Smooth muscle cell of trachea (primary cell): ENCODE measurements around the gene KRT27. TPM values are rescaled to one million over a fixed set of nuclear protein-coding genes. Genes with fewer than 3 reads are reported as not detected.

Source experiments
- total RNA-seq: library from RNA; depleted of rRNA; stranded (reverse); fragments of >200 nt; gene quantifications from 2 replicates; pipeline ENCODE4 v1.2.1, GENCODE V29; 2014

Gene KRT27
- not detected in 2 replicates for total RNA-seq

GRCh38 chr17:40782450-40782849 lies at the start of gene KRT27:
KRT27 (minus strand) TSS chr17:40782550; CDS start chr17:40782493, 57 bp downstream.

GRCh38 chr17:40822132-40822812 lies 39.9 kb upstream of the KRT27 start, which contains the start of gene KRT10:
KRT10 (minus strand) TSS chr17:40822614; CDS start chr17:40822585, 29 bp downstream.

GRCh38 chr17:40799859-40800258 lies 17.5 kb upstream of the KRT27 start, which contains the start of gene KRT28:
KRT28 (minus strand) TSS chr17:40799959; CDS start chr17:40799893, 66 bp downstream.

GRCh38 chr17:40772101-40772500 lies 10.2 kb downstream of the KRT27 start, which contains the start of gene KRT26:
KRT26 (minus strand) TSS chr17:40772201; CDS start chr17:40772113, 88 bp downstream.

GRCh38 chr17:40755231-40755630 lies 27.1 kb downstream of the KRT27 start, which contains the start of gene KRT25:
KRT25 (minus strand) TSS chr17:40755331; CDS start chr17:40755271, 60 bp downstream.

Other genes starting within 250 kb of the KRT27 start
- not detected in 2 replicates for gene CCR7, start 217.1 kb downstream of the KRT27 start, total RNA-seq
- gene SMARCE1, start 134.7 kb downstream of the KRT27 start, total RNA-seq: 82.4 and 89.9 TPM in 2 replicates
- not detected in 2 replicates for gene KRT222, start 117.4 kb downstream of the KRT27 start, total RNA-seq
- not detected in 2 replicates for gene KRT24, start 78.8 kb downstream of the KRT27 start, total RNA-seq
- gene KRT25, start 27.2 kb downstream of the KRT27 start, total RNA-seq: not detected in 2 replicates
- not detected in 2 replicates for gene KRT26, start 10.3 kb downstream of the KRT27 start, total RNA-seq
- gene KRT28, start 17.4 kb upstream of the KRT27 start, total RNA-seq: not detected in 2 replicates
- 1.5 and 3.5 TPM in 2 replicates for gene KRT10, start 40.1 kb upstream of the KRT27 start, total RNA-seq
- gene KRT12, start 84.7 kb upstream of the KRT27 start, total RNA-seq: not detected in 2 replicates
- gene KRT20, start 102.7 kb upstream of the KRT27 start, total RNA-seq: not detected in 2 replicates
- gene KRT23, start 155.1 kb upstream of the KRT27 start, total RNA-seq: 0.17 and 0.87 TPM in 2 replicates
- not detected in 2 replicates for gene KRT39, start 184.4 kb upstream of the KRT27 start, total RNA-seq
- gene KRT40, start 201.8 kb upstream of the KRT27 start, total RNA-seq: not detected in 2 replicates
- not detected in 2 replicates for gene KRTAP3-3, start 211.6 kb upstream of the KRT27 start, total RNA-seq
- gene KRTAP3-2, start 217.4 kb upstream of the KRT27 start, total RNA-seq: not detected in 2 replicates
- gene KRTAP3-1, start 226.6 kb upstream of the KRT27 start, total RNA-seq: not detected in 2 replicates
- 2.2 TPM in 1 of 2 replicates, not detected in the other for gene KRTAP1-5, start 244.7 kb upstream of the KRT27 start, total RNA-seq
- gene KRTAP1-4, start 247.6 kb upstream of the KRT27 start, total RNA-seq: not detected in 2 replicates